NK-92 (cell line): ENCODE measurements around the gene ASB13.

Experiments
- DNase-seq: peaks from one replicate; lab custom pipeline; 2025; ENCODE audit not compliant: unreplicated experiment; lab: John Stamatoyannopoulos, UW

Gene ASB13

GRCh38 chr10:5670662-5671375 lies 4.4 kb upstream of the ASB13 start:
- no peak for DNase-seq

GRCh38 chr10:5669604-5670003 lies 3.2 kb upstream of the ASB13 start:
- DNase-seq = no peak

GRCh38 chr10:5668429-5668828 lies 2.0 kb upstream of the ASB13 start:
- DNase-seq = no peak

GRCh38 chr10:5666841-5667630 lies 641 bp upstream of the ASB13 start:
- DNase-seq = no peak

- DNase-seq = no peak
Measured at GRCh38 chr10:5665373-5666007, 905 bp downstream of the ASB13 start.

GRCh38 chr10:5663692-5664427 lies 2.5 kb downstream of the ASB13 start:
- no peak for DNase-seq

GRCh38 chr10:5662708-5663579 lies 3.5 kb downstream of the ASB13 start:
- DNase-seq = no peak

GRCh38 chr10:5661043-5661442 lies 5.4 kb downstream of the ASB13 start:
- no peak for DNase-seq

- DNase-seq = no peak
Measured at GRCh38 chr10:5659702-5660528, 6.5 kb downstream of the ASB13 start.

GRCh38 chr10:5658871-5659618 lies 7.3 kb downstream of the ASB13 start:
- DNase-seq = no peak

GRCh38 chr10:5656737-5657579 lies 9.4 kb downstream of the ASB13 start:
- no peak for DNase-seq

- no peak for DNase-seq
Measured at GRCh38 chr10:5655121-5655520, 11.3 kb downstream of the ASB13 start.

GRCh38 chr10:5654218-5654755 lies 12.1 kb downstream of the ASB13 start:
- no peak for DNase-seq

- no peak for DNase-seq
Measured at GRCh38 chr10:5652746-5653145, 13.6 kb downstream of the ASB13 start.

- DNase-seq = no peak
Measured at GRCh38 chr10:5651388-5651764, 15.0 kb downstream of the ASB13 start.

- no peak for DNase-seq
Measured at GRCh38 chr10:5650664-5651387, 15.6 kb downstream of the ASB13 start.

GRCh38 chr10:5649746-5650145 lies 16.6 kb downstream of the ASB13 start:
- DNase-seq = no peak
